ENCODE results near the gene ARFGEF3.
"Not testable (repeated sequence)": the region's sequence is repeated elsewhere in the genome, so short reads cannot be mapped to it uniquely, and the experiment has no call there.

The ARFGEF3 gene

DNA sequence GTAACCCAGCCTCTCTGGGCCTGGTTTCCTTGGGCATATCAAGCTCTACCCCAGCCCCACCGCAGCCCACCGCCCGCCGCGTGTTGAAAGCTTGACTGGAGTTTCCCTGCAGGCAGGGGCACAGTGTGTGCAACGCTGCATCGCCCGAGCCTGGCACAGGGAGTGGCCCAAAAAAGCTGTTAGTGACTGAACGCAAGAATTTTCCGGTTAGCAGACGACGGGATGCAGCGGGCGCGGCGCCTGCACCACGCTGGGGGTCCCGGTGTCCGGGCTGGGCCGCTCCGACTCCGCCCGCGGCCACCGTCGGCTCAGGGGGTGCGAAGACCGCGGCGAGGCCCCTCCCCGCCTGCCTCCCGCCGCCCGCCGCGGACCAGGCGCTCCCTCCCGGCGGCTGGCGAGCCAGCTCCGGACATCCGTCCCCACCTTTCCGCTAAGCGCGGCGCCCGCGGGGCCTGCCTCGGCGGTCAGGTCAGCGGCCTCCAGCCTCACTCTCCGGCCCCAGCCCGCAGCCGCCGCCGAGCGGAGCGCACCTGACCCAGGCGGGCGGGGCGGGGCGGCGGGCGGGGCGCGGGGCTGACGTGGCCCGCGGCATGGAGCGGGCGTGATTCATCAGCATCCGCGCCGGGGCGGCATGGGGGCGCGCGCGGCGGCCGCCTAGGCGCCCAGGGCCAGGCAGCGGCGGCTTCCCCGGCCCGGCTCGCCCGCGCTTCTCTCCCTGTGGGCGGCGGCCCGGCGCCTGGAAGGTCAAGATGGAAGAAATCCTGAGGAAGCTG is at the start of gene ARFGEF3:
Gene ARFGEF3 (plus strand): TSS at position 602 of the 773 bp plus-strand sequence. CDS start 148 bp downstream, at position 750.
- DNase-seq (ENCODE audit: low spot score), result peak; percentile 33

DNA sequence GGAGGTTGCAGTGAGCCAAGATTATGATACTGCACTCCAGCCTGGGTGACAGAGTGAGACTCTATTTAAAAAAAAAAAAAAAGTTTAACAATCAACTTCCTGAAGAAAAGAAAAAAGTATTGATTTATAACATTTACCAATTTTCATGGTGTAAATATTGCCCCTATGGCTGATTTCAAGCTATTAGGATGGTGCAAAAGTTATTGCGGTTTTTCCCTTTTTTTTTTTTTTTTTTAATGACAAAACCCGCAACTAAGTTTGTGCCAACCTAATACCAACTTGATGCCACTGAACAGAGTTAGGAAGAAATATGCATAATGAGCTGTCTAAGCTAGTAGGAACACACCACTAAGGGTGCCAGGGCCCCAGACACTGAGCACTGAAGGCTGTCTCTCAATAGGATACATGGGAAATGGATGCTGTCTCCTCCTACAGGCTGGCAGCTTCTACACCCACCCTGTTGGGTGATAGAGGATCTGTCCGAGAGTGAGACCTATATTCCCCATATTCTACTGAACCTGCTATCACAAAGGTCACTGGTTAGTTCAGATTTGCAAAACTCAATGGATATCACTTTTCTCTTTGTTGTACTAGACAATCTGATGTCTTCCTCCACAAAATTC is 48.0 kb upstream of the ARFGEF3 start:
- no peak for DNase-seq (ENCODE audit: low spot score)

GRCh38 chr6:138115201-138115600 is 46.5 kb upstream of the ARFGEF3 start:
- no peak for DNase-seq (ENCODE audit: low spot score)

GRCh38 chr6:138115877-138116660 is 45.7 kb upstream of the ARFGEF3 start:
- DNase-seq (ENCODE audit: low spot score), result peak; percentile 77

DNA sequence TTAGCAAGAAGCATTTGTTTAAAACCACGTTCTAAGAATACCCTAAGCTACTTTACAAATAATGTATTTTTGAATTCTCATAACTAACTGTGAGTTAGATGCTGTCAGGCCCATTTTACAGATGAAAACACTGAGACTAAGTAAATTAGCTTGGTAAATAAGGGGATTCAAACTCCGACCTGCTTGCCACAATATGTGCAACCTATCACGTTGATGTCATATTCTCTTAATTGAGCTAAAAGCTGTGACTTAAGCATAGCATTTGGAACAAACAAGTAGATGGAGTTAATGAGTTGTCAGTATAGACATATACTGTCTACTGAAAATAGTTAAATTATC is 45.1 kb upstream of the ARFGEF3 start:
- no peak for DNase-seq (ENCODE audit: low spot score)

DNA sequence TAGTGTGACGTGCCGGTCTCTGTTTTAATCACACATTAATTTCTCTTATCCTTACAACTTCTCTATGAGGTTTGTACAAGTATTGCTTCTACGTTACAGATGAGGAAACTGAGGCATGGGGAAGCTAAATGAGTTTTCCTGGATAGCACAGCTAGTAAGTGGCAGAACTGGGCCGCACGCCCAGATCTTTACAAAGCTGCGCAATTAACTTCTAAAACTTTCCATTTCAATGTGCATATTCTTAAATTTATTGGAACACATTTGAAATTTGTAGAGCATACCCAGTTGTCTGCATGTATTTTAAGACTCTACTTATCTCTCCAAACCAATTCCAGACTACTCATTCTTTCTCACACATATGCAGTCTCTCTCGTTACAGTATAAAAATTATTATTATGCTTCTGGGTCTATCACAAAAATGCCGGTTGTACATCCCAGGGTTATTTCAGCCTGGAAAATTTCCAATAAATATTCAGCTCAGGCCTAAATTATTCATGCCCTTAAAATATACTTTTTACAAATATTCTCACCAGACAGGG is 44.3 kb upstream of the ARFGEF3 start:
- no peak for DNase-seq (ENCODE audit: low spot score)

DNA sequence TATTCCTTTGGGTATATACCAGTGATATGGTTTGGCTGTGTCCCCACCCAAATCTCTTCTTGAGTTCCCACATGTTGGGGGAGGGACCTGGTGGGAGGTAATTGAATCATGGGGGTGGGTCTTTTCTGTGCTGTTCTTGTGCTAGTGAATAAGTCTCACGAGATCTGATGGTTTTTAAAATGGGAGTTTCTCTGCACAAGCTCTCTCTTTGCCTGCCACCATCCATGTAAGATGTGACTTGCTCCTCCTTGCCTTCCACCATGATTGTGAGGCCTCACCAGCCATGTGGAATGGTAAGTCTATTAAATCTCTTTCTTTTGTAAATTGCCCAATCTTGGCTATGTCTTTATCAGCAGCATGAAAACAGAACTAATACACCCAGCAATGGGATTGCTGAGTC is 42.5 kb upstream of the ARFGEF3 start:
- DNase-seq (ENCODE audit: low spot score), result not testable (repeated sequence)

DNA sequence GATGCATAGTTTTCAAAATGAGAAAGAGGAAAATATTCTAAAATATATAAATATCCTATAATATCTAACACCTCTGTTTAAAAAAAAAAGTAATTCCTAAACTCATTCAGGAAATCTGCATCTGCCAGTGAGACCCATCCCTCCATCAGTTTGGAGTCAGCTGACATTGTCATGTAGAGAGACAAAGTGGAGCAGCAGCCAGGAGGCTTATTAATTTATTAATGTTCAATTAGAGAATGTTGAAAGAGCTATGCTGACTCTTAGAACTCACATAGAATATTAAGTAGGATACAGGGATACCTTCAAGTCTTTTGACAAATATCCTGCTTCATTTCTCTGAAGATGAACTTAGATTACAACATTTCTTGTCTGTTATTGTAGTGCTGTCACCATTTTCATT is 41.8 kb upstream of the ARFGEF3 start:
- DNase-seq (ENCODE audit: low spot score), result no peak

- DNase-seq (ENCODE audit: low spot score), result no peak
Observed at GRCh38 chr6:138124096-138124495, 37.6 kb upstream of the ARFGEF3 start.

GRCh38 chr6:138128096-138128495 is 33.6 kb upstream of the ARFGEF3 start:
- no peak for DNase-seq (ENCODE audit: low spot score)

DNA sequence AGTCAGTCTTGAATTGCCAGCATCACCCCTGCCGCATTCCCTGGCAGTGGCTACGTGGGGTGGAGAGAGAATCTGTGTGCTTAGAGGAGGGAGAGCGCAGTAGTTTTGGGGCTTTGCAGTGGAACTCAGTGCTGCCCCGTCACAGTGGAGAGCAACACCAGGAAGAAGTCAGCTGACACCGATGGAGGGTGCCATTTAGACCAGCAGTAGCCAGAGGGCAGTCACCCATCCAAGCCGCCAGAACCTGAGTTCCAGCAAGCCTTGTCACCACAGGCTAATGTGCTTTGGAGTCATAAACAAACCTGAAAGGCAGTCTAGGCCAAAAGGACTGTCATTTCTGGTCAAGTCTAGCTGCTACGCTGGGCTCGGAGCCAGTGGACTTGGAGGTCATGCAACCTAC is 32.5 kb upstream of the ARFGEF3 start:
- DNase-seq (ENCODE audit: low spot score), result no peak

GRCh38 chr6:138142806-138143205 is 18.9 kb upstream of the ARFGEF3 start:
- no peak for DNase-seq (ENCODE audit: low spot score)

DNA sequence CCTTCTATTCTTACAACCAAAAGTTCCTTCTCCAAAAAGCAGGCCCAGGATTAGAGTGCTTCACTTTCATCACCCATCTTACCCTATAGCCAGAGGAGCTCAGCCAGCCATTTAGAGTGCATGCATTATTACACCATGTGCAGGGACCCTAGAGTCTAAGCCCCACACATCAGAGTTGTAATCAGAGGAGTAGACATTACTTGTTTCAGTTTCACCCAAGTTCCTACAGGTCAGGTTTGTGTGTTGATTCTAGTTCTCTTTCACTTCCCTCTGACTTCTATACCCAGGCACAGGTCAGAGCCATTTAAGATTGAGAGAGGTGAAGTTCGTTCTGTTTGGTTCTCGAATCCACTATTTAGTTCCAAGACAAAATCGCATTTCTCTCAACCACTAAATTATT is 16.3 kb upstream of the ARFGEF3 start:
- no peak for DNase-seq (ENCODE audit: low spot score)

- no peak for DNase-seq (ENCODE audit: low spot score)
Observed at GRCh38 chr6:138146544-138146943, 15.2 kb upstream of the ARFGEF3 start.

DNA sequence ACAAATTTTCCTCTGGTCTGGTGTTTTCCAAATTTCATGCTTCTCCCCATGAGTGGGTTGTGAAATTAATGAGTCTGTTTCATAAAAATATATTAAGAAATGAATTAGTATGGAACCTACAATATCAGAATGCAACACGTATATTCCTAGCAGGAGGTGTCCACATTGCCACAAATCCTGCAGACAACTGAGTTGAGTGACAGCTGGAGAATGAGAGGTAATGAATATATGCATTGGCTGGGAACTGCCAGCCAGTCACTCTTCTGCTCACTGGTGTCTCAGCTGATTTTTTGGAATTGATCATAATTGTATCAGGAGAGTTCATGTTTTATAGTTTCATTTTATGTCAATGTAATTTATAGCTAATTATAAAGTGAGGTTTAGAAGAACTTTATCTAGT is 6.3 kb upstream of the ARFGEF3 start:
- DNase-seq (ENCODE audit: low spot score), result no peak

- DNase-seq (ENCODE audit: low spot score), result no peak
Observed at GRCh38 chr6:138157986-138158638, 3.6 kb upstream of the ARFGEF3 start.

DNA sequence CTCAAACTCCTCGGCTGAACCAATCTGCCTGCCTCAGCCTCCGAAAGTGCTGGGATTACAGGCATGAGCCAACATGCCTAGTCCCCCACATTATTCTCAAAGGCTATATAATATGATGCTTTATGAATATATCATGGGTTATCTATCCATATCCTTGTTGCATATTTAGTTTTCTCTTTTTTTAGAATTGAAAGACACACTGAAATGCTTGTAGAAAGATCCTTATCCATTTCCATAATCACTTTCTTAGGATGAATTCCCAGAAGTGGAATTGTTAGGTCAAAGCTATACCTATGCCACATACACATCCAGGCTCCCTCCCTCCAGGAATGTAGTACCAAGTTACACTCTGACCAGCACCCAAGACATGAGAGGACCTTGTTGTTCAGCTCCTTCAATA is 2.5 kb upstream of the ARFGEF3 start:
- no peak for DNase-seq (ENCODE audit: low spot score)

DNA sequence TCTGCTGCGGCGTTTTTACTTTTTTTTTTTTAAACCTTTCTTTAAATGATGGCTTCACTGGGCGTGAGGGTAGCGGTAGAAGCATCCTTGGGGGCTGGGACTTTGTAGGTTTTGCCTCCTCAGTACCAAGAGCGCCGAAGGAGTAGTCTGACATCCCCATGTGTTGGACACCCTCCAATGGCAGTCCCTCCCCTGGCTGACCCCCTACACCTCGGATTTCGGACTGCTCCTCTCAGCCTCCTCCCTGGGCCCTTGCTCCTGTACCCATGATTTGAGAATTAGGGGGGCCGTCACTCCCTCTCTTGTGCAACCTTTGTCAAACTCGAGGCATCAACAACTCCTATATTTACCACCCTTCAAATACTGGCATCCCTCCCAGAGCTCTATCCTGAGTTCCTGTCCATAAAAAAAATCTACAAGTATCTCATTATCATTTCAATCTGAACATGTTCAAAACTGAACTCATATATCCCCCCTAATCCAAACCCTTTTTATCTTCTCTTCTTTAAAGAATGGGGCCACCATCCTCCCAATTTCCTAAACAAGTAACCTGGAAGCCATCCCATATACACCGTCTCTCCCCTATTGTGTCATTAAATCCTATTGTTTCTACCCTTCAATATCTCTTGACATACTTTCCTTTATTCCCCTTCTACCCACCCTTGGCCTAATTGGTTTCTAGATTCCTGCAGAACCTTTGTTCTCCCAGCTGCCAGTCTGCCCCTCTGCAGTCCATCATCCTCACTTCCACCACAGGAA is 1.2 kb upstream of the ARFGEF3 start:
- no peak for DNase-seq (ENCODE audit: low spot score)

DNA sequence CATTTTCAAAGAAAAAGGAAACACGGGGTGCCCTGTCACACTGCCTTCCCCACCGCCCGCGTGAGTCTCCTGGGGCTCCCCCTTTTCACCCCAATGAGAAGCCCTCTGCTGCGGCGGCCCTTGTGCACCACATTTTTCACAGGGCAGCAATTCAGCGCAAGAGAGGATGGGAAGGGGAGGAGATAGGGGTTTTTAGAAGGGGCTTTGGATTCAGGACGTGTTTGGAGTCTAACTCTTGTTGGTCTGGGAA is 726 bp upstream of the ARFGEF3 start:
- DNase-seq (ENCODE audit: low spot score), result no peak

GRCh38 chr6:138162111-138162954 is 594 bp downstream of the ARFGEF3 start:
- DNase-seq (ENCODE audit: low spot score), result peak; percentile 13

All from AG08395 (cell line).